Lung (tissue), 12 donors: Measurements from ENCODE around the gene RPRD1A. TPM values are rescaled to one million over a fixed set of nuclear protein-coding genes. Genes with fewer than 3 reads are reported as not detected.
"Not testable (repeated sequence)": the region's sequence is repeated elsewhere in the genome, so short reads cannot be mapped to it uniquely, and the experiment has no call there.

Source experiments
- ATAC-seq: fragments of 200-7000 bp; cut with Tn5 transposase; one replicate; pipeline ENCODE4 v1.9.1; 2020; ENCODE audit warnings: moderate number of reproducible peaks; ENCODE audit not compliant: insufficient read depth, low FRiP score
- DNase-seq, 3 donors: peaks; one replicate each; pipeline ENCODE4 v3.0.0-alpha.2; 2013 to 2017
- H3K27ac ChIP-seq, 2 donors: one replicate each; pipeline ENCODE4 v1.5.1; 2013; ENCODE audit warnings: mild to moderate bottlenecking in 2 of 2, moderate library complexity in 2 of 2, control low read depth in 1 of 2, inconsistent platforms in 1 of 2, low read depth in 1 of 2, low read length in 1 of 2
- H3K27me3 ChIP-seq, 3 donors: one replicate each; pipeline ENCODE4 v1.5.1; 2013; ENCODE audit warnings: low read length in 2 of 3; ENCODE audit not compliant: control insufficient read depth in 3 of 3, insufficient read depth in 3 of 3
- H3K36me3 ChIP-seq, 4 donors: one replicate each; pipeline ENCODE4 v1.5.1; 2013; ENCODE audit warnings: low read length in 4 of 4, mild to moderate bottlenecking in 1 of 4, moderate library complexity in 1 of 4; ENCODE audit not compliant: control insufficient read depth in 4 of 4, insufficient read depth in 4 of 4
- H3K4me1 ChIP-seq, 5 donors: one replicate each; pipeline ENCODE4 v1.5.1; 2013; ENCODE audit warnings: low read length in 5 of 5, mild to moderate bottlenecking in 2 of 5, moderate library complexity in 1 of 5; ENCODE audit not compliant: control insufficient read depth in 5 of 5, insufficient read depth in 5 of 5
- H3K4me3 ChIP-seq: one replicate; pipeline ENCODE4 v1.5.1; 2013; ENCODE audit warnings: mild to moderate bottlenecking, control low read depth, moderate library complexity
- H3K9ac ChIP-seq, 2 donors: one replicate each; pipeline ENCODE4 v1.5.1; 2013; ENCODE audit warnings: low read length in 2 of 2, control low read depth in 1 of 2; ENCODE audit not compliant: insufficient read depth in 1 of 2
- H3K9me3 ChIP-seq, 4 donors: one replicate each; pipeline ENCODE4 v1.5.1; 2013; ENCODE audit warnings: low read length in 3 of 4, mild to moderate bottlenecking in 1 of 4, moderate library complexity in 1 of 4; ENCODE audit not compliant: control insufficient read depth in 4 of 4, insufficient read depth in 3 of 4
- CTCF ChIP-seq: IDR thresholded peaks from 2 replicates; pipeline ENCODE4 v1.5.1; 2012; ENCODE audit warnings: mild to moderate bottlenecking; ENCODE audit errors: control extremely low read depth, extremely low read depth
- WGBS, 2 donors: extraction: QIAGEN DNeasy Blood & Tissue Kit; methylation state at CpG; one replicate each; pipeline ENCODE4 v1.1.7; 2013; 5-methylcytosine and 5-hydroxymethylcytosine counted together
- polyA plus RNA-seq, 2 donors: library from polyadenylated mRNA; stranded (reverse); fragments of 200-250 nt; gene quantifications; one replicate each; pipeline ENCODE4 v1.2.1, GENCODE V29; 2013
- total RNA-seq, 2 donors: library from RNA; depleted of rRNA in 1 of 2; stranded (reverse); fragments of >200 nt in 1 of 2; gene quantifications; one replicate each; pipeline ENCODE4 v1.2.1, GENCODE V29; 2014 to 2021
- donor health status: control.
- donor health status: control.
- donor health status: Bipolar disorder and iron deficiency.
- donor health status: healthy.
- donor health status: DM: yes; HTN: yes; CAD: no.

RPRD1A gene
- total and polyA plus RNA-seq, 4 donors: 21.3 to 61.3 (median 30.5) TPM

GRCh38 chr18:36066686-36067054, 689 bp downstream of the RPRD1A start:
- Histone ChIP-seq H3K9me3 (no peaks in the 10 kb centered on the region), H3K27ac (peak overlapping the region; percentile 86 to 98), H3K4me3 (peak overlapping the region; percentile 75), H3K9ac (peak overlapping the region; percentile 78 to 85), H3K36me3 (peaks cover 0 to 8% (median under 1%) of the 10 kb centered on the region in 4 donors), H3K27me3 (peaks cover 0 to 4% (median 0%) of the 10 kb centered on the region in 3 donors), H3K4me1 (peaks cover 0 to 9% (median 4%) of the 10 kb centered on the region in 5 donors)
- DNase-seq: peak in 1 of 3 donors; percentile 15
- peak; percentile 11 for ATAC-seq
- TF ChIP-seq CTCF: no peak
- 0 to 1% methylated on average over 5 of the region's 5 CpGs for WGBS, 2 donors

- no peak for TF ChIP-seq CTCF
- DNase-seq (peak in 1 of 3 donors; percentile 39), ATAC-seq (no peak)
- 33 to 35% methylated on average over 5 of the region's 5 CpGs for WGBS, 2 donors
- Histone ChIP-seq H3K27ac (no peak overlapping the region), H3K9ac (peak overlapping the region; percentile 78 to 85), H3K27me3 (peaks cover 0 to 4% (median 0%) of the 10 kb centered on the region in 3 donors), H3K4me1 (peaks cover 0 to 9% (median 4%) of the 10 kb centered on the region in 5 donors), H3K4me3 (no peak overlapping the region), H3K9me3 (no peaks in the 10 kb centered on the region), H3K36me3 (peaks cover 0 to 8% (median under 1%) of the 10 kb centered on the region in 4 donors)
Measured at GRCh38 chr18:36066001-36066400, 1.4 kb downstream of the RPRD1A start.

- not testable (repeated sequence) for H3K4me1 ChIP-seq, H3K36me3 ChIP-seq, DNase-seq, H3K9ac ChIP-seq, H3K27ac ChIP-seq, H3K4me3 ChIP-seq, H3K9me3 ChIP-seq, ATAC-seq, H3K27me3 ChIP-seq
- 97 to 98% methylated on average over 9 of the region's 9 CpGs for WGBS, 2 donors
Measured at GRCh38 chr18:36064809-36065079, 2.6 kb downstream of the RPRD1A start.

GRCh38 chr18:36064027-36064808, 3.1 kb downstream of the RPRD1A start:
- H3K4me1 ChIP-seq: peaks cover 0 to 9% (median 4%) of the 10 kb centered on the region in 5 donors
- H3K36me3 ChIP-seq: peaks cover 0 to 8% (median under 1%) of the 10 kb centered on the region in 4 donors
- no peaks in the 10 kb centered on the region for H3K27me3 ChIP-seq
- TF ChIP-seq CTCF: no peak
- no peak for ATAC-seq
- no peak for DNase-seq
- H3K27ac ChIP-seq: no peak overlapping the region
- 97% methylated on average over 31 of the region's 31 CpGs for WGBS, 2 donors
- no peak overlapping the region for H3K4me3 ChIP-seq
- no peaks in the 10 kb centered on the region for H3K9me3 ChIP-seq
- no peak overlapping the region for H3K9ac ChIP-seq
